Stomach (tissue), 19 donors: ENCODE data around the gene EPHB6. TPM values are rescaled to one million over a fixed set of nuclear protein-coding genes. Genes with fewer than 3 reads are reported as not detected.

Experiments
- DNase-seq, 2 donors: peaks; one replicate each; pipeline versions ENCODE4 v3.0.0 to v3.0.0-alpha.2; 2013 to 2019
- H3K27ac ChIP-seq, 5 donors: fragments of 200-600 bp in 4 of 5; sonication (generic) in 4 of 5; one replicate each; pipeline ENCODE4 v1.5.1; 2013 to 2019; ENCODE audit warnings: mild to moderate bottlenecking in 1 of 5, moderate library complexity in 1 of 5
- H3K27me3 ChIP-seq, 3 donors: fragments of 200-600 bp; sonication (generic); one replicate each; pipeline ENCODE4 v1.5.1; 2017 to 2019; ENCODE audit warnings: mixed run types in 1 of 3
- H3K36me3 ChIP-seq, 4 donors: fragments of 200-600 bp; sonication (generic); 1 replicate in 3 of 4; 2 replicates in 1 of 4; pipeline ENCODE4 v1.5.1; 2016 to 2019
- H3K4me1 ChIP-seq, 4 donors: fragments of 200-600 bp; sonication (generic); one replicate each; pipeline ENCODE4 v1.5.1; 2016 to 2019
- H3K4me3 ChIP-seq, 4 donors: fragments of 200-600 bp; sonication (generic) in 3 of 4; one replicate each; pipeline ENCODE4 v1.5.1; 2016 to 2019; ENCODE audit warnings: mild to moderate bottlenecking in 1 of 4
- H3K9me3 ChIP-seq, 4 donors: fragments of 200-600 bp; sonication (generic); one replicate each; pipeline ENCODE4 v1.5.1; 2016 to 2019
- CTCF ChIP-seq, 7 experiments: fragments of 450-650 bp in 4 of 7; fragments of 200-600 bp in 3 of 7; sonication (generic) in 3 of 7; IDR thresholded peaks; one replicate each; pipeline ENCODE4 v1.5.1; 2016 to 2019; ENCODE audit warnings: antibody characterized with exemption in 7 of 7, control low read depth in 2 of 7, mild to moderate bottlenecking in 1 of 7
- EP300 ChIP-seq: sonication (generic); formaldehyde crosslinking; IDR thresholded peaks from one replicate; pipeline ENCODE4 v1.6.1; 2017; ENCODE audit warnings: antibody characterized with exemption
- POLR2A ChIP-seq, 4 donors: fragments of 450-650 bp; IDR thresholded peaks; one replicate each; pipeline ENCODE4 v1.6.1; 2016; ENCODE audit warnings: antibody characterized with exemption in 4 of 4, control low read depth in 2 of 4, mild to moderate bottlenecking in 1 of 4, moderate library complexity in 1 of 4
- POLR2AphosphoS5 ChIP-seq, 3 donors: sonication (generic); formaldehyde crosslinking; IDR thresholded peaks; one replicate each; pipeline ENCODE4 v1.6.1; 2016; ENCODE audit warnings: antibody characterized with exemption in 3 of 3
- whole genome bisulfite sequencing, 5 donors: extraction: QIAGEN DNeasy Blood & Tissue Kit in 3 of 5; methylation state at CpG; one replicate each; pipeline versions ENCODE4 v1.1.5 to v1.1.7; 2013 to 2018; 5-methylcytosine and 5-hydroxymethylcytosine counted together
- intact Hi-C: fragments of 100-400 bp; cut with DNase I; formaldehyde crosslinking; loops from one replicate; pipeline ENCODE4 v1.15.1; 2023; ENCODE audit warnings: low total_unique reads
- long read RNA-seq, 10 donors: transcript quantifications; one replicate each; lab custom pipeline, GENCODE V29; 2026
- polyA plus RNA-seq, 3 donors: library from polyadenylated mRNA; stranded (reverse); fragments of 200-250 nt; gene quantifications; one replicate each; pipeline ENCODE4 v1.2.3, GENCODE V29; 2013
- total RNA-seq, 5 donors: library from RNA; depleted of rRNA; stranded (reverse); fragments of >200 nt; gene quantifications; one replicate each; pipeline versions ENCODE4 v1.1.0 to v1.2.3, GENCODE V29; 2014 to 2016
- donor health status: healthy with polysubstance abuse.
- donor health status: Bipolar disorder and iron deficiency.
- donor health status: healthy.

Gene EPHB6, protein sequence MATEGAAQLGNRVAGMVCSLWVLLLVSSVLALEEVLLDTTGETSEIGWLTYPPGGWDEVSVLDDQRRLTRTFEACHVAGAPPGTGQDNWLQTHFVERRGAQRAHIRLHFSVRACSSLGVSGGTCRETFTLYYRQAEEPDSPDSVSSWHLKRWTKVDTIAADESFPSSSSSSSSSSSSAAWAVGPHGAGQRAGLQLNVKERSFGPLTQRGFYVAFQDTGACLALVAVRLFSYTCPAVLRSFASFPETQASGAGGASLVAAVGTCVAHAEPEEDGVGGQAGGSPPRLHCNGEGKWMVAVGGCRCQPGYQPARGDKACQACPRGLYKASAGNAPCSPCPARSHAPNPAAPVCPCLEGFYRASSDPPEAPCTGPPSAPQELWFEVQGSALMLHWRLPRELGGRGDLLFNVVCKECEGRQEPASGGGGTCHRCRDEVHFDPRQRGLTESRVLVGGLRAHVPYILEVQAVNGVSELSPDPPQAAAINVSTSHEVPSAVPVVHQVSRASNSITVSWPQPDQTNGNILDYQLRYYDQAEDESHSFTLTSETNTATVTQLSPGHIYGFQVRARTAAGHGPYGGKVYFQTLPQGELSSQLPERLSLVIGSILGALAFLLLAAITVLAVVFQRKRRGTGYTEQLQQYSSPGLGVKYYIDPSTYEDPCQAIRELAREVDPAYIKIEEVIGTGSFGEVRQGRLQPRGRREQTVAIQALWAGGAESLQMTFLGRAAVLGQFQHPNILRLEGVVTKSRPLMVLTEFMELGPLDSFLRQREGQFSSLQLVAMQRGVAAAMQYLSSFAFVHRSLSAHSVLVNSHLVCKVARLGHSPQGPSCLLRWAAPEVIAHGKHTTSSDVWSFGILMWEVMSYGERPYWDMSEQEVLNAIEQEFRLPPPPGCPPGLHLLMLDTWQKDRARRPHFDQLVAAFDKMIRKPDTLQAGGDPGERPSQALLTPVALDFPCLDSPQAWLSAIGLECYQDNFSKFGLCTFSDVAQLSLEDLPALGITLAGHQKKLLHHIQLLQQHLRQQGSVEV
- total RNA-seq (1 to 10 TPM; 5.4 to 9.6 (median 8.0) TPM), polyA plus RNA-seq (10 to 100 TPM in 2 of 3 donors, 1 to 10 TPM in 1; 6.2 to 23.1 (median 19.3) TPM)
- long read RNA-seq, donor 1: 0 reads
- long read RNA-seq, donor 2: 0 reads
- long read RNA-seq, donor 3: 0 reads
- long read RNA-seq, donor 4: 0 reads
- long read RNA-seq, donor 5: 0 reads
- long read RNA-seq, donor 6: 0 reads
- long read RNA-seq, donor 7, partial matches to known transcripts: 0 of 1 reads
- long read RNA-seq, donor 7, other reads (novel, unspliced or antisense): 0 of 1 reads
- long read RNA-seq, donor 8: 0 reads
- long read RNA-seq, donor 9: 0 reads
- long read RNA-seq, donor 10: 0 reads

GRCh38 chr7:142854372-142855113 lies at the start of gene EPHB6:
Gene EPHB6, plus strand, starts transcription at chr7:142855076. Its CDS starts 8,152 bp downstream, at chr7:142863228.
- intact Hi-C loops: no loop called here
- peak within 1 kb of the TSS; percentile 63 to 84 (median 76) for H3K27ac ChIP-seq
- TF ChIP-seq POLR2AphosphoS5 (IDR thresholded peaks at IDR 0.05) (no peak), CTCF (IDR thresholded peaks at IDR 0.05) (no peak), POLR2A (IDR thresholded peaks at IDR 0.05) (no peak), EP300 (no peak)
- DNase-seq: peak; percentile 89 to 94
- H3K36me3 ChIP-seq: no peaks in the 10 kb centered on the region
- H3K4me3 ChIP-seq: peak within 1 kb of the TSS; percentile 64 to 77 (median 73)
- H3K27me3 ChIP-seq: peaks cover 0 to 3% (median 0%) of the 10 kb centered on the region in 3 donors
- no peaks in the 10 kb centered on the region for H3K9me3 ChIP-seq
- WGBS, 5 donors: 0 to 1% (median 0%) methylated on average over 35 to 70 of the region's 70 CpGs
- peaks cover 16 to 38% (median 33%) of the 10 kb centered on the region in 4 donors for H3K4me1 ChIP-seq

GRCh38 chr7:142805350-142806021 lies 49.4 kb upstream of the EPHB6 start:
- intact Hi-C loops: no loop called here
- WGBS, 5 donors: 84 to 91% (median 89%) methylated on average over 3 of the region's 3 CpGs
- no peaks in the 10 kb centered on the region for H3K9me3 ChIP-seq
- no peaks in the 10 kb centered on the region for H3K36me3 ChIP-seq
- no peak for TF ChIP-seq EP300
- no peak for TF ChIP-seq POLR2A (IDR thresholded peaks at IDR 0.05)
- TF ChIP-seq CTCF (IDR thresholded peaks at IDR 0.05): no peak
- no peak for TF ChIP-seq POLR2AphosphoS5 (IDR thresholded peaks at IDR 0.05)
- H3K27ac ChIP-seq: peak overlapping the region in 1 of 5 donors; percentile 69
- H3K4me1 ChIP-seq: no peaks in the 10 kb centered on the region
- H3K4me3 ChIP-seq: no peak overlapping the region
- DNase-seq: no peak
- peaks cover 0 to 37% (median 0%) of the 10 kb centered on the region in 3 donors for H3K27me3 ChIP-seq

DNA sequence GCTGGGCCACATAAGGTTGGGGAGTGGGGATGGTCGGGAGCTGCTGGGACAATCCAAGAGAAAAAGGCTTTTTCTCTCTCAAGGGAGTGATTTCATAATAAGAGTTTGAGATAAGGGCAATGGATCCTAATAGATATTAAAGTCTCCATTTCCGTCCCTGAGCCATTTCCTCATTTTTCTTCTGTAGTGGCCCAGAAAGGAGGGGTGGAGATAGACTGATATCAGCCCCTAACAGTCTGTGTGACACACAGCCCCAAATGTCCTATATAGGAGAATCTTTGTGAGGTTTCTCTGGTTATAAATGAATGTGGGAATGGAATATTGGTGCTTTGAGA lies 48.9 kb upstream of the EPHB6 start:
- DNase-seq: no peak
- H3K27me3 ChIP-seq: peaks cover 0 to 32% (median 0%) of the 10 kb centered on the region in 3 donors
- no peak overlapping the region for H3K4me3 ChIP-seq
- intact Hi-C loops: no loop called here
- H3K36me3 ChIP-seq: no peaks in the 10 kb centered on the region
- no peaks in the 10 kb centered on the region for H3K9me3 ChIP-seq
- H3K4me1 ChIP-seq: no peaks in the 10 kb centered on the region
- peak overlapping the region in 1 of 5 donors; percentile 69 for H3K27ac ChIP-seq
- WGBS, 5 donors: 29 to 46% (median 34%) methylated on average over 2 of the region's 2 CpGs
- TF ChIP-seq CTCF (IDR thresholded peaks at IDR 0.05) (no peak), POLR2AphosphoS5 (IDR thresholded peaks at IDR 0.05) (no peak), POLR2A (IDR thresholded peaks at IDR 0.05) (no peak), EP300 (no peak)
